GM08714 (cell line): ENCODE results near the gene LRRIQ1.

ENCODE experiments used
- H3K4me3 ChIP-seq: fragments of 200-500 bp; sonication (Bioruptor generic); 2 replicates; pipeline ENCODE4 v1.5.1; 2014; ENCODE audit warnings: mild to moderate bottlenecking, low read length, inconsistent platforms
- ZNF274 ChIP-seq: IDR thresholded peaks from 2 replicates; pipeline ENCODE4 v1.6.1; 2012; ENCODE audit warnings: mild to moderate bottlenecking, low read depth, low read length

Gene LRRIQ1

GRCh38 chr12:85018098-85018497, 18.1 kb upstream of the LRRIQ1 start:
- H3K4me3 ChIP-seq: no peak overlapping the region
- TF ChIP-seq ZNF274: no peak

GRCh38 chr12:85029456-85029855, 6.7 kb upstream of the LRRIQ1 start:
- no peak overlapping the region for H3K4me3 ChIP-seq
- TF ChIP-seq ZNF274: no peak

- H3K4me3 ChIP-seq: peak overlapping the region; percentile 89
- TF ChIP-seq ZNF274: no peak
These were observed 582 bp downstream of the LRRIQ1 start for GRCh38 chr12:85036733-85037132.

GRCh38 chr12:85041395-85041794, 5.2 kb downstream of the LRRIQ1 start:
- no peak overlapping the region for H3K4me3 ChIP-seq
- TF ChIP-seq ZNF274: no peak

- TF ChIP-seq ZNF274: no peak
- no peak overlapping the region for H3K4me3 ChIP-seq
These were observed 7.7 kb downstream of the LRRIQ1 start for GRCh38 chr12:85043829-85044228.

GRCh38 chr12:85057370-85057963, 21.3 kb downstream of the LRRIQ1 start:
- no peak overlapping the region for H3K4me3 ChIP-seq
- TF ChIP-seq ZNF274: no peak

- H3K4me3 ChIP-seq: no peak overlapping the region
- no peak for TF ChIP-seq ZNF274
These were observed 22.2 kb downstream of the LRRIQ1 start for GRCh38 chr12:85058339-85058738.

GRCh38 chr12:85059594-85059993, 23.4 kb downstream of the LRRIQ1 start:
- no peak overlapping the region for H3K4me3 ChIP-seq
- TF ChIP-seq ZNF274: no peak

- no peak for TF ChIP-seq ZNF274
- H3K4me3 ChIP-seq: no peak overlapping the region
These were observed 24.8 kb downstream of the LRRIQ1 start for GRCh38 chr12:85060916-85061315.

- H3K4me3 ChIP-seq: no peak overlapping the region
- TF ChIP-seq ZNF274: no peak
These were observed 29.8 kb downstream of the LRRIQ1 start for GRCh38 chr12:85065837-85066482.

GRCh38 chr12:85072826-85073225, 36.7 kb downstream of the LRRIQ1 start:
- H3K4me3 ChIP-seq: no peak overlapping the region
- TF ChIP-seq ZNF274: no peak

- no peak overlapping the region for H3K4me3 ChIP-seq
- TF ChIP-seq ZNF274: no peak
These were observed 40.7 kb downstream of the LRRIQ1 start for GRCh38 chr12:85076688-85077430.

- H3K4me3 ChIP-seq: no peak overlapping the region
- no peak for TF ChIP-seq ZNF274
These were observed 48.9 kb downstream of the LRRIQ1 start for GRCh38 chr12:85085066-85085465.

GRCh38 chr12:85089792-85090191, 53.6 kb downstream of the LRRIQ1 start:
- no peak for TF ChIP-seq ZNF274
- no peak overlapping the region for H3K4me3 ChIP-seq

- no peak overlapping the region for H3K4me3 ChIP-seq
- TF ChIP-seq ZNF274: no peak
These were observed 56.7 kb downstream of the LRRIQ1 start for GRCh38 chr12:85092814-85093370.
